Activated effector memory CD4-positive, alpha-beta T cell treated with anti-CD3 and anti-CD28 coated beads, Interleukin-2, amount 50 U/mL, for 16 hours (primary cell): Measurements from ENCODE around the gene RAI1.
A peak's percentile ranks its signal among the peaks of the same experiment; 100 is the strongest.

ENCODE experiments used
- DNase-seq: peaks from one replicate; pipeline ENCODE4 v3.0.0-alpha.2; 2020

RAI1 gene

GRCh38 chr17:17736205-17737183 is 55.2 kb downstream of the RAI1 start:
- no peak for DNase-seq

DNA sequence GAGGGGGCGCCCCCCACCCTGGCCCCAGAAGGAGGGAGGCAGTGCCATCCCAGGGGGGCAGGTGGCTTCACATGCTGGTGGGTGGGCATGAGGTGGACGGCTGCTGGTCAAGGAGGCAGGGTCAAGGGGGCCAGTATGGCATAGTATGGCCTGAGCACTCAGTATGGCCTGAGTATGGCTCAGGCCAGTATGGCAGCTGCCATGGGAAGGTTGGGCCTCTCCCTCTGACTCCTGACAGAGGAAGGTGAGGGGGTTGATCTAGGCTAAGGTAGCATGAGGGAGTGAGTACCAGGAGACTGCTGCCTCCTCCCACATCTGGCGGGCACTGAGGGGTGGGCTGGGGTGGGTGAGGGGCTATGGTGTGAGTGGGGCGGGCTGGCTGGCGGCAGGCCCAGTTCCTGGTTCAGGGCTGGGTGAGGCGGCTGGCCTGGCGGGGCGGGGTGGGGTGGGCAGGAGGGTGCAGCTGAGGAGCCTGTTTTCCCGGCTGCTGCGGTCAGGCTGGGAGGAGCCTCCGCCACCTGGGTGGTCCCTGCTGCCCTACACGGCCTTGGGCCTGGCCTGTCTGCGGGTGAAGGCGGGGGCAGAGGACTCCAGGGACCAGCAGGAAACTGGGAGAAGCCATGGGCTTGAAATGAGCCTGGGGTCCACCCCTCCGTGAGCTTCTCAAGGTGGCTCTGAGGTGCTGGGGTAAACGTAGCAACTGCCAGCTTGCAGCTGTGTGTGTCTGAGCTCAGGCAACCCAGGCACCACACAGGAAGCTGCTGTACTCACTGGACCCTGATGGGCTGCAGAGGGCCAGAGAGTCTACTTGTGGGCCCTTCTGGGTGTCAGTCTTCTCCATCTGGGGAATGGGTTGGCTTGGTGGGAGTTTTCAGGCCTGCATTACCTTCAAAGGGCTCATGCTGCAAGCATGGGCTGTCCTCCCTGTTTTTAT is 57.0 kb downstream of the RAI1 start:
- no peak for DNase-seq

GRCh38 chr17:17738901-17739300 is 57.6 kb downstream of the RAI1 start:
- DNase-seq: no peak

DNA sequence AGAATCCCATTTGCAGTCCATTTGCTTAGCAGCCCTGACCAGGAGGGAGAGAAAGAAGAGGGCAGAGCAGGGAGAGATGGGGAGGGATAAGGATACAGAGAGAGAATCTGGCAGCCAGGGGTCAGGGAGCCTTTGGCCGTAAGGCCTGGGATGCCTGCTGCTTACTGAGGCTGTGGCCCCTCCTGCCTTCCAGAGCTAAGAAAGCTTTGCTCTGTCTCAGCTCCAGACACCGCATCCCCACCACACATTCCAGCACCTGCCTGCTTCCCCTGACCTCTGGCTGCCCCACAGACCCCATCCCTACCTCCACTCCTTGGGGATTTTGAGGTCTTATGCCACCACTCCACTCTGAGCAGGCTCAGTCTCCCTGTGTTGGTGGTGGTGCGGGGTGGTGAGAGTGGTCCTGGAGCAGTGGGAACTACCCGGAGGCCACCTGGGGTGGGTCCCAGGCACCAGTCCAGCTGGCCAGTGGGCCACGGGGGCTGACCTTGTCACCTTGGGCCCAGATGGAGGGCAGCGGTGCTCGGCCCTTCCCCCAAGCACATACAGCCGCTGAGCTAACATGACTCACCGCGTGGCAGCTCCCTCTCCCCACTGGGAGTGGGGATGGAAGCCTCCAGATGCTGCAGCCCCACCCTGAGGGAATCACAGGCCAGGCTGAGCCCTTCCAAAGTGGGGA is 58.3 kb downstream of the RAI1 start:
- DNase-seq: no peak

GRCh38 chr17:17740615-17741348 is 59.5 kb downstream of the RAI1 start:
- DNase-seq: peak; percentile 74

- no peak for DNase-seq
Measured at GRCh38 chr17:17741349-17742023, 60.2 kb downstream of the RAI1 start.

GRCh38 chr17:17742133-17742621 is 60.9 kb downstream of the RAI1 start:
- DNase-seq: no peak

- DNase-seq: no peak
Measured at GRCh38 chr17:17742688-17743390, 61.6 kb downstream of the RAI1 start.

- no peak for DNase-seq
Measured at GRCh38 chr17:17743391-17744112, 62.3 kb downstream of the RAI1 start.

DNA sequence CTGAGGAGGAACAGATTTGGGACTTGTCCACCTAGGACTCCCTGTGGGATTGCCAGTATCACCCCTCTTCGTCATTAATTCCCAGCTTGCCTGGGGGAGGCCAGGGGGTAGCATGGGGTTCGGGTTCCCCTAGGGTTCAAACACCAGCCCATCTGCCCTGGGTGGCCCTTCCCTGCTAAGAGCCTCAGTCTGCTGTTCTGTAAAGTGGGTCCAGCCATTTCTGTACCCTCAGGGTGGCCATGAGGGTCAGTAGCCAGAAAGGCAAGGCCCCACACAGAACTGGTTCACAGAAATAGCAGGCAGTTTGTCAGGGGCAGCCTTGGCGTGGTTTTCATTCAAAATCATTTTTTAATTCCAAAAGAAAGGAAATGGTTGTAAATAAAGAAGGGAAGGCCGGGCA is 62.9 kb downstream of the RAI1 start:
- DNase-seq: no peak

- no peak for DNase-seq
Measured at GRCh38 chr17:17745476-17746455, 64.5 kb downstream of the RAI1 start.

DNA sequence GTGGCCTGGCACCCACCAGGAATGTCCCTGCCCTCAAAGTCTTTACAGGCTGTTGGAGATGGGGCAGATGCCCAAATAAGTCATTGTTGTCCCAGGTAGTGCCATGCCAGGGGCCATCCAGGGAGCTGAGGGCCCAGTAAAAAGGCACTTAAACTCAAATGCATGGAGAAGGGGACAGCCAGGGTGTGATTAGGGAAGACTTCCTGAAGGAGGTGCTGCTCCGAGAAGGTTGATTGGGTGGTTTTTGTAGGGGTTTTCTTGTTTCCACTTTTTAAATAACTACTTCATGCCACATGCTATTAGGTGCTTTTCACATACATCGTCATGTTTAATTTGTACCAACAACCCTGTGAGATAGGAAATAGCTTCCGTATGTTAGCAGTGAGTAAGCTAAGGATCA is 66.9 kb downstream of the RAI1 start:
- DNase-seq: no peak

- DNase-seq: no peak
Measured at GRCh38 chr17:17748604-17749003, 67.3 kb downstream of the RAI1 start.

- DNase-seq: no peak
Measured at GRCh38 chr17:17749025-17749772, 67.9 kb downstream of the RAI1 start.

- DNase-seq: peak; percentile 77
Measured at GRCh38 chr17:17749921-17750320, 68.7 kb downstream of the RAI1 start.

- peak; percentile 67 for DNase-seq
Measured at GRCh38 chr17:17750881-17751280, 69.6 kb downstream of the RAI1 start.

DNA sequence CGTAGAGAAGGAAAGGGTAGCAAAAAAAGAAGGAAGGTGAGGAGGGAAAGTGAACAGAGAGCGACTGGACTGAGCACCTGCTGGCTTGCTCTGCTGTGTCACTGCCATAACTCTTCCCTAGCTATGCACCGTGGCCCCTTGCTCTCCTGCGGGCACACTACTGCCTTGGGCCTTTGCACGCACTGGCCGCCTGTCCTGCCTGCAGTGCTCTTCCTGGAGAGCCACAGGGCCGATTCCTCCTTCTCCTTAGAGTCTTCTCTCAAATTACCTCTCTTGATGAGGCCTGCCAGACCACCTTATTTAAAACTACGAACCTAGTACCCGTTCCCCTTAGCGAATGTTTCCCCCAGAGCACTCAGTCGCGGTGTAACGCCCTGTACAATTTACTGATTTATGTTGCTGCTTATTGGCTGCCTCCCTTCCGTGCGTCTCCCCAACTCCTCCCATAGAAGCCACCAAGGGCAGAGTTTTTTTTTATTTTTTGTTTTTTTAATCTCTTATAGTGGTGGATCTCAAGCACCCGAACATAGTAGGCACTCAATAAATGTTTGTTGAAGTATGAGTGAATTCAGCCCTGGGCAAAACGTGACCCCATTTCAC is 70.3 kb downstream of the RAI1 start:
- DNase-seq: no peak
